ENCODE results near the gene REV3L.

The REV3L gene

GRCh38 chr6:111270121-111270520 is 212.9 kb downstream of the REV3L start:
- H3K4me3 ChIP-seq (ENCODE audit: low read length): no peak overlapping the region
- no peaks in the 10 kb centered on the region for H3K27me3 ChIP-seq (replicated peaks; ENCODE audit: control insufficient read depth, insufficient read depth, low read length)
- peaks cover 15% of the 10 kb centered on the region for H3K9me3 ChIP-seq (ENCODE audit: control insufficient read depth, low read length)
- H3K36me3 ChIP-seq (ENCODE audit: control insufficient read depth, insufficient read depth, low read length, severe bottlenecking): peaks cover 55% of the 10 kb centered on the region
- H3K4me1 ChIP-seq (ENCODE audit: control insufficient read depth, insufficient read depth, low read length): no peaks in the 10 kb centered on the region
- no peak overlapping the region for H3K9ac ChIP-seq (ENCODE audit: low read length)
- DNase-seq (ENCODE audit: low read depth): no peak

DNA sequence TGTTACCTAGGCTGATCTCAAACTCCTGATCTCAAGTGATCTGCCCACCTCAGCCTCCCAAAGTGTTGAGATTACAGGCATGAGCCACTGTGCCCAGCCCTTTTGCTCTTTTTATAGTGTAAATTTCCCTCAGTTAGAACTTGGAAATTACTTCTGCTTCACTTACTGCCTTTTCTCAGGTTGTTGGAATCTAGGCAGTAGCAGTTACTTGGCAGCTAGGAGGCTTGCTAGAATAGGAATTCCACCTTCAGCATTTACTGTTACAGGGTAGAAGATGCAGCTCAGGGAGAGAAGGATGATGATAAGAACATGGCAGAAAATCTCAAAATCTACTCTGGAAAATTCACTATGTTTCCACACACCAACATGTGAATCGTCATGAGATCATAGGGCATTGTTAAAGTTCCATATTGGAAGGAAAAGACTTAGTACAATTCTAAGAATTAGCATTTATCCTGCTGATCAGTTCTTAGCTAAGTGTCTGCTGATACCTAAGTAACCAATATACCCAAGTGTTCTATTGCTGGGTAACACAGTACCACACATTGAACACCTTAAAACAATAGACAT is 213.5 kb downstream of the REV3L start:
- Histone ChIP-seq H3K4me1 (ENCODE audit: control insufficient read depth, insufficient read depth, low read length) (no peaks in the 10 kb centered on the region), H3K9ac (ENCODE audit: low read length) (no peak overlapping the region), H3K4me3 (ENCODE audit: low read length) (no peak overlapping the region), H3K36me3 (ENCODE audit: control insufficient read depth, insufficient read depth, low read length, severe bottlenecking) (peaks cover 48% of the 10 kb centered on the region), H3K9me3 (ENCODE audit: control insufficient read depth, low read length) (peaks cover 8% of the 10 kb centered on the region), H3K27me3 (replicated peaks; ENCODE audit: control insufficient read depth, insufficient read depth, low read length) (no peaks in the 10 kb centered on the region)
- no peak for DNase-seq (ENCODE audit: low read depth)

GRCh38 chr6:111267764-111268333 is 215.2 kb downstream of the REV3L start:
- no peak overlapping the region for H3K4me3 ChIP-seq (ENCODE audit: low read length)
- no peak for DNase-seq (ENCODE audit: low read depth)
- no peak overlapping the region for H3K9ac ChIP-seq (ENCODE audit: low read length)
- H3K9me3 ChIP-seq (ENCODE audit: control insufficient read depth, low read length): no peaks in the 10 kb centered on the region
- H3K36me3 ChIP-seq (ENCODE audit: control insufficient read depth, insufficient read depth, low read length, severe bottlenecking): peaks cover 37% of the 10 kb centered on the region
- H3K4me1 ChIP-seq (ENCODE audit: control insufficient read depth, insufficient read depth, low read length): peaks cover 11% of the 10 kb centered on the region
- no peaks in the 10 kb centered on the region for H3K27me3 ChIP-seq (replicated peaks; ENCODE audit: control insufficient read depth, insufficient read depth, low read length)

DNA sequence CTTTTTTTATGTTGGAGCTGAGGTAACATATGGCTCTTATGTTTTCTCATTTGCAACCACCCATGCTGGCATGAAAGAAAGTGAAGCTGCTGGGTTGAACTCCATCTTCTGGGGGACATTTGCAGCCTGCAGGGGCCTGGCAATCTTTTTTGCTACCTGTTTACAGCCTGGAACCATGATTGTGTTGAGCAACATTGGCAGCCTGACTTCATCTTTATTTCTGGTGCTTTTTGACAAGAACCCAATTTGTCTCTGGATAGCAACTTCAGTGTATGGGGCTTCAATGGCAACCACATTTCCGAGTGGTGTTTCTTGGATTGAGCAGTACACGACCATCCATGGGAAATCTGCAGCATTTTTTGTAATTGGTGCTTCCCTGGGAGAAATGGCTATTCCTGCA is 216.7 kb downstream of the REV3L start:
- Histone ChIP-seq H3K9ac (ENCODE audit: low read length) (no peak overlapping the region), H3K36me3 (ENCODE audit: control insufficient read depth, insufficient read depth, low read length, severe bottlenecking) (peaks cover 37% of the 10 kb centered on the region), H3K4me1 (ENCODE audit: control insufficient read depth, insufficient read depth, low read length) (peaks cover 11% of the 10 kb centered on the region), H3K27me3 (replicated peaks; ENCODE audit: control insufficient read depth, insufficient read depth, low read length) (no peaks in the 10 kb centered on the region), H3K9me3 (ENCODE audit: control insufficient read depth, low read length) (no peaks in the 10 kb centered on the region), H3K4me3 (ENCODE audit: low read length) (no peak overlapping the region)
- DNase-seq (ENCODE audit: low read depth): no peak

GRCh38 chr6:111265842-111266241 is 217.2 kb downstream of the REV3L start:
- H3K9me3 ChIP-seq (ENCODE audit: control insufficient read depth, low read length): no peaks in the 10 kb centered on the region
- no peak overlapping the region for H3K4me3 ChIP-seq (ENCODE audit: low read length)
- no peaks in the 10 kb centered on the region for H3K27me3 ChIP-seq (replicated peaks; ENCODE audit: control insufficient read depth, insufficient read depth, low read length)
- no peak for DNase-seq (ENCODE audit: low read depth)
- H3K36me3 ChIP-seq (ENCODE audit: control insufficient read depth, insufficient read depth, low read length, severe bottlenecking): peaks cover 37% of the 10 kb centered on the region
- peaks cover 11% of the 10 kb centered on the region for H3K4me1 ChIP-seq (ENCODE audit: control insufficient read depth, insufficient read depth, low read length)
- no peak overlapping the region for H3K9ac ChIP-seq (ENCODE audit: low read length)

GRCh38 chr6:111263837-111264236 is 219.2 kb downstream of the REV3L start:
- H3K4me1 ChIP-seq (ENCODE audit: control insufficient read depth, insufficient read depth, low read length): peaks cover 18% of the 10 kb centered on the region
- H3K36me3 ChIP-seq (ENCODE audit: control insufficient read depth, insufficient read depth, low read length, severe bottlenecking): peaks cover 31% of the 10 kb centered on the region
- H3K4me3 ChIP-seq (ENCODE audit: low read length): no peak overlapping the region
- DNase-seq (ENCODE audit: low read depth): peak; percentile 64
- H3K27me3 ChIP-seq (replicated peaks; ENCODE audit: control insufficient read depth, insufficient read depth, low read length): no peaks in the 10 kb centered on the region
- no peaks in the 10 kb centered on the region for H3K9me3 ChIP-seq (ENCODE audit: control insufficient read depth, low read length)
- no peak overlapping the region for H3K9ac ChIP-seq (ENCODE audit: low read length)

DNA sequence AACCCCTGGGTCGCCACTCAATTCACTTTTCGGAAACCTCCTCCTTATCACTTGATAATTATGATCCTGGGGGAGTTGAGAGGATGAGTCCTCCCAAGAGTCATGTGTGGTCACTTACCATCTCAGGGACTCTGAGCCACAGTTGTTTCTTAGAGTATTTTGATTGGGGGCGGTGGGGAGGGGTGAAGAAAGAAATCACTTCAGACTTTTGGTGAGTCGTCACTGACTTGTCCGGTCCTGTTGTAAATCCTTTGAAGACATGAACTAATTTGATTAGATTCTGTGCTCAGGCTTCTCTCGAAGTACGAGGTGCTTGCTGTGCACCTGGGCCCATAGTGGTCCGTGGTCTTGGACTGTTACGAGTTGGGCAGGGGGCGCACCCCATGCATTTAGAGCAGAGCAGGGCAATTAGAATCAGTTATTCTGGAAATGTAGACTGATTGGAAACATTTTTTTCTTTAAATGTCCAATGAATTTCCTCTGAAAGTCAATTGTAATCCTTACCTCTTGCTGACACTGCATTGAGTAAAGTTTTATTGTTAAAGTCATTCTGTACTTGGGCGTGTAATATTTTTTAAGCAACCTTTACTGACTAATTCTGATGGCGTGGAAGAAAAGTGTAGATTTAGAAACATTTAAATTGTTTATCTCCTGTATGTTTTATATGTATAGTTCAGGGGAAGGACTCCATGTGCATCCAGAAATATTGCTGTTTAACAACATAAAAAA is 222.3 kb downstream of the REV3L start:
- Histone ChIP-seq H3K4me3 (ENCODE audit: low read length) (peak overlapping the region; percentile 94), H3K9me3 (ENCODE audit: control insufficient read depth, low read length) (no peaks in the 10 kb centered on the region)

GRCh38 chr6:111259089-111259831 is 223.8 kb downstream of the REV3L start:
- peak; percentile 100 for DNase-seq (ENCODE audit: low read depth)
- Histone ChIP-seq H3K9me3 (ENCODE audit: control insufficient read depth, low read length) (no peaks in the 10 kb centered on the region), H3K27me3 (replicated peaks; ENCODE audit: control insufficient read depth, insufficient read depth, low read length) (no peaks in the 10 kb centered on the region), H3K36me3 (ENCODE audit: control insufficient read depth, insufficient read depth, low read length, severe bottlenecking) (no peaks in the 10 kb centered on the region), H3K4me3 (ENCODE audit: low read length) (peak overlapping the region; percentile 94), H3K9ac (ENCODE audit: low read length) (peak overlapping the region; percentile 86), H3K4me1 (ENCODE audit: control insufficient read depth, insufficient read depth, low read length) (peaks cover 22% of the 10 kb centered on the region)

More for the DNA sequence above, 222.3 kb downstream of the REV3L start:
- Histone ChIP-seq H3K9ac (ENCODE audit: low read length) (peak overlapping the region; percentile 34), H3K36me3 (ENCODE audit: control insufficient read depth, insufficient read depth, low read length, severe bottlenecking) (peaks cover 3% of the 10 kb centered on the region), H3K4me1 (ENCODE audit: control insufficient read depth, insufficient read depth, low read length) (peaks cover 23% of the 10 kb centered on the region), H3K27me3 (replicated peaks; ENCODE audit: control insufficient read depth, insufficient read depth, low read length) (no peaks in the 10 kb centered on the region)
- no peak for DNase-seq (ENCODE audit: low read depth)

- no peak for DNase-seq (ENCODE audit: low read depth)
- H3K9me3 ChIP-seq (ENCODE audit: control insufficient read depth, low read length): no peaks in the 10 kb centered on the region
- no peaks in the 10 kb centered on the region for H3K36me3 ChIP-seq (ENCODE audit: control insufficient read depth, insufficient read depth, low read length, severe bottlenecking)
- H3K9ac ChIP-seq (ENCODE audit: low read length): peak overlapping the region; percentile 74
- peak overlapping the region; percentile 94 for H3K4me3 ChIP-seq (ENCODE audit: low read length)
- H3K27me3 ChIP-seq (replicated peaks; ENCODE audit: control insufficient read depth, insufficient read depth, low read length): no peaks in the 10 kb centered on the region
- H3K4me1 ChIP-seq (ENCODE audit: control insufficient read depth, insufficient read depth, low read length): peaks cover 16% of the 10 kb centered on the region
Measured at GRCh38 chr6:111258615-111259088, 224.4 kb downstream of the REV3L start.

DNA sequence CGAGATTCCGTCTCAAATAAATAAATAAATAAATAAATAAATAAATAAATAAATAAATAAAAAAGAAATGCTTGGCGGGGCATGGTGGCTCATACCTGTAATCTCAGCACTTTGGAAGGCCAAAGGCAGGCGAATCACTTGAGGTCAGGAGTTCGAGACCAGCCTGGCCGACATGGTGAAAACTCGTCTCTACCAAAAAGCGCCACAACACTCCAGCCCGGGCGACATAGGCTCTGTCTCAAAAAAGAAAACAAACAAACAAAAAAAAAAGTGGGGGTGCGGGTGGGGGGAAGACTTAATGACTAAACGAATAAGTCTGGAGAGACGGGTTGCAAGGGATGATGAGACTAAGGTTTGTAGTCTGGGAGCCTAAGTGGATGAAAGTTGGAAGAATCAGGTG is 225.0 kb downstream of the REV3L start:
- Histone ChIP-seq H3K9me3 (ENCODE audit: control insufficient read depth, low read length) (no peaks in the 10 kb centered on the region), H3K4me3 (ENCODE audit: low read length) (no peak overlapping the region)
- no peak for DNase-seq (ENCODE audit: low read depth)

DNA sequence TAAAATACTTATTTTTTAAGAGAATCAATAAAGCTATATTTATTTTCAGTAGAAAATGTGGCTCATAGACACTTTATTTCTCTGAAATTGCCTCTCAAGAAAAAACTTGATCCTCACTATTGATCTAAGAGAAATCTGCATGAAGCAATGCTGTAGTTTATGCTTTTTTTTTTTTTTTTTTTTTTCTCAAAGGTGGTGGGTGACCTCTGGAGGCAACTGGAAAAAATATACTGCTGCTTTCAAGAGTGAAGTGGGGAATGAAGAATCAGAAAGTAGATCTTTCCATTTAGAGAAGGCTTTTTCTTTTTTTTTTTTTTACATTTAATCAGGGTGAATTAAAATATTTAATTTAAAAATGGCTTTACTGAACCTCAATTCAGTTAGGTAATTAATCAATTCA is 226.4 kb downstream of the REV3L start:
- no peaks in the 10 kb centered on the region for H3K27me3 ChIP-seq (replicated peaks; ENCODE audit: control insufficient read depth, insufficient read depth, low read length)
- no peaks in the 10 kb centered on the region for H3K36me3 ChIP-seq (ENCODE audit: control insufficient read depth, insufficient read depth, low read length, severe bottlenecking)
- H3K9ac ChIP-seq (ENCODE audit: low read length): no peak overlapping the region
- H3K4me3 ChIP-seq (ENCODE audit: low read length): no peak overlapping the region
- H3K4me1 ChIP-seq (ENCODE audit: control insufficient read depth, insufficient read depth, low read length): peaks cover 13% of the 10 kb centered on the region
- no peak for DNase-seq (ENCODE audit: low read depth)
- no peaks in the 10 kb centered on the region for H3K9me3 ChIP-seq (ENCODE audit: control insufficient read depth, low read length)

More for the DNA sequence above, 225.0 kb downstream of the REV3L start:
- H3K9ac ChIP-seq (ENCODE audit: low read length): no peak overlapping the region
- H3K27me3 ChIP-seq (replicated peaks; ENCODE audit: control insufficient read depth, insufficient read depth, low read length): no peaks in the 10 kb centered on the region
- H3K4me1 ChIP-seq (ENCODE audit: control insufficient read depth, insufficient read depth, low read length): peaks cover 13% of the 10 kb centered on the region
- no peaks in the 10 kb centered on the region for H3K36me3 ChIP-seq (ENCODE audit: control insufficient read depth, insufficient read depth, low read length, severe bottlenecking)
